HG03457 (cell line): ENCODE data around the gene ERGIC2.
"Not testable (repeated sequence)": the region's sequence is repeated elsewhere in the genome, so short reads cannot be mapped to it uniquely, and the experiment has no call there.

Experiments used
- ATAC-seq: cut with Tn5 transposase; IDR thresholded peaks from one replicate; pipeline ENCODE4 v1.9.1; 2021; ENCODE audit warnings: moderate number of reproducible peaks; ENCODE audit not compliant: unreplicated experiment

ERGIC2 gene, protein sequence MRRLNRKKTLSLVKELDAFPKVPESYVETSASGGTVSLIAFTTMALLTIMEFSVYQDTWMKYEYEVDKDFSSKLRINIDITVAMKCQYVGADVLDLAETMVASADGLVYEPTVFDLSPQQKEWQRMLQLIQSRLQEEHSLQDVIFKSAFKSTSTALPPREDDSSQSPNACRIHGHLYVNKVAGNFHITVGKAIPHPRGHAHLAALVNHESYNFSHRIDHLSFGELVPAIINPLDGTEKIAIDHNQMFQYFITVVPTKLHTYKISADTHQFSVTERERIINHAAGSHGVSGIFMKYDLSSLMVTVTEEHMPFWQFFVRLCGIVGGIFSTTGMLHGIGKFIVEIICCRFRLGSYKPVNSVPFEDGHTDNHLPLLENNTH

GRCh38 chr12:29380536-29381523 is at the start of gene ERGIC2:
Gene ERGIC2 (minus strand): TSS chr12:29381172. CDS start chr12:29371633, 9,539 bp downstream.
- ATAC-seq, result peak; percentile 96

GRCh38 chr12:29430716-29431044 is 49.7 kb upstream of the ERGIC2 start:
- no peak for ATAC-seq

GRCh38 chr12:29429999-29430715 is 49.2 kb upstream of the ERGIC2 start:
- no peak for ATAC-seq

- no peak for ATAC-seq
These were observed 47.7 kb upstream of the ERGIC2 start for GRCh38 chr12:29428633-29429032.

- ATAC-seq, result peak; percentile 98
These were observed 47.0 kb upstream of the ERGIC2 start for GRCh38 chr12:29427964-29428363.

- no peak for ATAC-seq
These were observed 45.5 kb upstream of the ERGIC2 start for GRCh38 chr12:29426498-29426897.

GRCh38 chr12:29425722-29426121 is 44.8 kb upstream of the ERGIC2 start:
- ATAC-seq, result no peak

DNA sequence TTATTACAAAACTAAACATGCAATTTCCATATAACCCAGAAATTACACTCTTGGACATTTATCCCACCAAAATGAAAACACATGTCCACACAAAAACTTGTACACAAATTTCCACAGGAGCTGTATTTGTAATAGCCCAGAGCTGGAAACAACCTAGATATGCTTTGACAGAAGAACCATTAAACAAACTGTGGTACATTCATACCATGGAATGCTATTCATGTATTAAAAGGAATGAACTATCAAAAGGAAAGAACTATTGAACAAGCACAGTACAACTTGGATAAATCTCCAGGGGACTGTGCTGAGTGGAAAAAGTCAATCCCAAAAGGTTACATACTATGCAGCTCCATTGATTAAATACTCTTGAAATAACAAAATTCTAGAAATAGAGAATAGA is 35.8 kb upstream of the ERGIC2 start:
- ATAC-seq, result no peak

GRCh38 chr12:29415111-29415510 is 34.1 kb upstream of the ERGIC2 start:
- no peak for ATAC-seq

- no peak for ATAC-seq
These were observed 33.4 kb upstream of the ERGIC2 start for GRCh38 chr12:29414368-29414767.

DNA sequence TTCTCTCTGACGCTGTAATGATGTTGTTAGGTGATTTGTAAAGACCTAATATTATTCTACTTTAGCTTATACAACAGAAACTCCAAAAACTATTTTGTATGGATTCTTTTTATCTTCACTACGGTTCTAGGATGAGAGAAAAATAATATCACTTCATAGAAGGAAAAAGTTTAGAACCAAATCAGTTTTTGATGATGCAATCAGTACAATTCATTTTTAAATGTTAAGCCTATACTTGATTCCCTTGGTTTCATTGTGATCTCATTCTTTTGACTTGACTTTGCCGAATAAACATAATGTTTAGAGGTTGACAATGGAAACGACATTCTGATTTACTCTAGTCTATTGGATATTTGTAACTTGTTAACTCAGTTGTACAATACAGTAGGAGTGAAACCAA is 24.6 kb upstream of the ERGIC2 start:
- no peak for ATAC-seq

DNA sequence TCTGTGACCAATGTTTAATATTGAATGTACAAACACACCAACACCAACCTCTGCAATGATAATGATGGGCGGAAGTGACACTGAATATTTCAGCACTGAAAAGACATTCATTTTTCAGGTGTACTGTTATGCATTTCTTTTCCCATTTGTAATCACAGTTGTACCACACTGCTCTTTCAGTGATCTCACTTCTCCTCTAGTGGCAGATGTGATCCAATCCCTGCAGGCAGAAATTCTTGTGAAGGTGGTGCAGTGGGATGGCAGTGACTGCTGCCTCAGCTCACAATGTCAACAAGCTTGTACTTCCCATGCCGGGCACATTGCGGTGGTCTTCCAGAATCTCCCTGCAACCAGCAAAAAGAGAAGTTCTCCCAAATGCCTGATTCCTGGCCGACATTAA is 23.0 kb upstream of the ERGIC2 start:
- no peak for ATAC-seq

- no peak for ATAC-seq
These were observed 21.5 kb upstream of the ERGIC2 start for GRCh38 chr12:29402437-29402836.

GRCh38 chr12:29398495-29398894 is 17.5 kb upstream of the ERGIC2 start:
- ATAC-seq, result no peak

GRCh38 chr12:29396774-29397173 is 15.8 kb upstream of the ERGIC2 start:
- no peak for ATAC-seq

GRCh38 chr12:29395356-29395755 is 14.4 kb upstream of the ERGIC2 start:
- ATAC-seq, result no peak

DNA sequence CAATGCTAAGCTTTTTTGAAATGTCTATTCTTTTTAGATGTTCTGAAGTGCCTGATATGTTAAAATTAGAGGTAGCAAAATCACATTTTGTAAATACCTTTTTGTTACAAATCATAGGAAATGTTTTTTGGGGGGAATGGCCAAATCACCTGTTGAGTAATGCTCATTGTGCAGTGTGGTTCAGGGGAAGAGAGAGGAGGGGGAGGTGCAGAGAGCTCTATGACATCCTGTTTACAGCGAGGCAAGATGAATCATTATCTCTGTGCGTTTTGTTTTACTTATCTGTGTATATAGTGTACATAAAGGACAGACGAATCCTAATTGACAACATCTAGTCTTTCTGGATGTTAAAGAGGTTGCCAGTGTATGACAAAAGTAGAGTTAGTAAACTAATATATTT is 9.4 kb upstream of the ERGIC2 start:
- ATAC-seq, result not testable (repeated sequence)

DNA sequence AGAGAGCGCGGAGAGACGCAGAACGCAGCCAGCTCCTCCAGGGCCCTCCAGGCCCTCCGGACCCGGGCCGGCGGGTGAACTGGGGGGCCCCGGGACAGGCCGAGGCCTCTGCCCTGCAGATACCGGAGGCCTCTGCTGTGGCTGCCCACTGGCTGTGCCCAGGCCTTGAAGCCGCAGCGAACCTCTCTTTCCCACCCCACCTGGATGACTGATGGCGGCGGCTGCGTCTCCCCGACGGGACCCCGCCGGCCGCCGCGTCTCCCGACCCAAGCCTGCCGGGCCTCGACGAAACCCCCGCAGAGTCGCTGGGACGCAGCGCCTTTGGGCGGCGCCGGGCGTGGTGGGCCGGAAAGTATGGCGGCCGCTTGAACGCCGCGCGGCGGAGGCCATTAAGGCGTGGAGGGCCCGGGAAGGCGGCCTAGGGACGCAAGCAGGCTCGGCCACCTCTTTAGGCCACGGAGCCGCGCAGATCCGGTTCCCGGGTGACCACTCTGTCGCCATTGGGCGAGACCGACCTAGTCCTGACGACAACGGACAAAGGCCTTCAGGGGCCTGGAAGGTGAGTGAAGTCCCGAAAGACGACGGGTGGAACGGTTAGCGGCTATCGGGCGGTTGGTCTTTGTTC is 8.4 kb upstream of the ERGIC2 start:
- ATAC-seq, result no peak

DNA sequence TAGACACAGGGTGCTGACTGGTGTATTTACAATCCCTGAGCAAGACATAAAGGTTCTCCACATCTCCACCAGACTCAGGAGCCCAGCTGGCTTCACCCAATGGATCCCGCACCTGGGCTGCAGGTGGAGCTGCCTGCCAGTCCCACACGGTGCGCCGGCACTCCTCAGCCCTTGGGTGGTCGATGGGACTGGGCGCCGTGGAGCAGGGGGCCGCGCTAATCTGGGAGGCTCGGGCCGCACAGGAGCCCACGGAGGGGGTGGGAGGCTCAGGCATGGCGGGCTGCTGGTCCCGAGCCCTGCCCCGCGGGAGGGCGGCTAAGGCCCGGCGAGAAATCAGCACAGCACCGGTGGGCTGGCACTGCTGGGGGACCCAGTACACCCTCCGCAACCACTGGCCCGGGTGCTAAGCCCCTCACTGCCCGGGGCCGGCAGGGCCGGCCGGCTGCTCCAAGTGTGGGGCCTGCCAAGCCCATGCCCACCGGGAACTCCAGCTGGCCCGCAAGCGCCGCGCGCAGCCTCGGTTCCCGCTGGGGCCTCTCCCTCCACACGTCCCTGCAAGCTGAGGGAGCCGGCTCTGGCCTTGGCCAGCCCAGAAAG is 5.2 kb upstream of the ERGIC2 start:
- ATAC-seq, result not testable (repeated sequence)

DNA sequence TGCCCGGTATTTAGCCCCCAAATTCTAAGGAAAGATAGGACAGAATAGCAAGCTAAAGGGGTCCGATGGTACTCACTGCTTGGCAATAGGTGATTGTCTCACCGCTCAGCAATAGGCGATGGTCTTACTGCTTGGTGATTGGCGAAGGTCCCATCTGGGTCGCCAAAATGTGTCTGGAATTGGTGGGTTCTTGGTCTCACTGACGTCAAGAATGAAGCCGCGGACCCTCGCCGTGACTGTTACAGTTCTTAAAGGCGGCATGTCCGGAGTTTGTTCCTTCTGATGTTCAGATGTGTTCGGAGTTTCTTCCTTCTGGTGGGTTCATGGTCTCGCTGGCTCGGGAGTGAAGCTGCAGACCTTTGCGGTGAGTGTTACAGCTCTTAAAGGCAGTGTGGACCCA is 4.2 kb upstream of the ERGIC2 start:
- ATAC-seq, result not testable (repeated sequence)
